Inflammatory macrophage treated with lipopolysaccharide for 4 hours (primary cell): ENCODE data around the gene ANK3.

Experiments used
- DNase-seq: peaks from one replicate; pipeline ENCODE4 v3.0.0-alpha.2; 2020

Gene ANK3

DNA sequence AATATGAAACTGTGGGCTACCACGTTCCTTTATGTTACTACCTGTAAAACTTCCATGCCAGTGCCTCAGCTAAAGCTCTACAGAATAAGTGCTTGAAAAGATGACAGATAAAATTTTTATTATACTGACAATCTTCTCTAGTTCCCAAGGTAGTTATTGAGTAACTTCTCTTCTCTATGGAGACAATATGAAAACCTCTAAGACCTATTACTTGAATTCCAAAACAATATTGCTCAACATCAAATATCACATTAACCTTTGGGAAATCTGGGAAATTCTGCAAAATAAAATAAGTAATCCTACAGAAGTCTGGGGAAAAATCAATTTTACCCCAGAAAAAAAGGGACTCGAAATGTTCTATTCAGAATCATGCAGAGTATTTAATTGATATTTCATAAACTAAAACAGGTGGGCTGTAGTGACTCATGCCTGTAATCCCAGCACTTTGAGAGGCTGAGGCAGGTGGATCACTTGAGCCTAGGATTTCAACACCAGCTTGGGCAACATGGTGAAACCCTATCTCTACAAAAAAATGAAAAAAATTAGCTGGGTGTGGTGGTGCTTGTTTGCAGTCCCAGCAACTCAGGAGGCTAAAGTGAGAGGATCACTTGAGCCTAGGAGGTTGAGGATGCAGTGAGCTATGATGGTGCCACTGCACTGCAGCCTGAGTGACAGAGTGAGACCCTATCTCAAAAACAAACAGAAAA lies 23.8 kb upstream of the ANK3 start:
- DNase-seq = no peak

DNA sequence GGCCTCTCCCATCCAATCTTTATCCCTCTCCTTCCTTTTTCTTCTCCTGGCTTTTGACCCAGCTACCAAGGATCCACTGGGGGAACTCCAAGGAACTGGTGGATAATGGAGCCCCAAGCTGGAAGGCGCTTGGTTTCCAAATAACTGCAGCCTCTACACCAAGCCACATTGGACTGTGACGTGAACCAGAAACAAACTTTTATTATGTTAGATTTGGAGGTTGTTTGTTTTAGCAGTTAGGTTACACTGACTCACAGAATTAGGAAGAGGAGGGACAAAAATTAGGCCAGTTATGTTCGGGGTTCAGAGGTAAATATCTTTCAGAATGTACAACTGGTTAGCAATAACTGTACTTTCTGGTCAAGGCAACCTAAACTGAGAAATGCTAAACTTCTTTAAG lies 21.3 kb upstream of the ANK3 start:
- DNase-seq = no peak

DNA sequence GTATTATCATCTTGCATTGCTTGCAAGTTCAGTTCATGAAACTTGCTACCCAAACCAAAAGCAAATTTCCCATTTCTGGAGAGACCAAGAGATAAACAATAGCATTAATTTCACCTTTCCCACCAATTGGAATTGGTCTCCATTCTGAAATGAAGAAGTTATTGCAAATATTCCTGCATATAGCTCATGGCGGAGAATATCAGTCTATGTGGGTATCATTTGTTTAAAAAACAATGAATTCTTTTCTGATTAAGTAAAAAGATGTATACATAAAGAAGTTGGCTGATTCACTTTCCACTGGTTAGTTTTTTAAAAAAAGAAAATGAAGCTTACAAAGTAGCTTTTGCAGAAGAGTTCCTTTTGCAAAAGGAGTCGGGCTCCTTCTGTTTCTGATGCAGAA lies 19.5 kb upstream of the ANK3 start:
- DNase-seq = no peak

DNA sequence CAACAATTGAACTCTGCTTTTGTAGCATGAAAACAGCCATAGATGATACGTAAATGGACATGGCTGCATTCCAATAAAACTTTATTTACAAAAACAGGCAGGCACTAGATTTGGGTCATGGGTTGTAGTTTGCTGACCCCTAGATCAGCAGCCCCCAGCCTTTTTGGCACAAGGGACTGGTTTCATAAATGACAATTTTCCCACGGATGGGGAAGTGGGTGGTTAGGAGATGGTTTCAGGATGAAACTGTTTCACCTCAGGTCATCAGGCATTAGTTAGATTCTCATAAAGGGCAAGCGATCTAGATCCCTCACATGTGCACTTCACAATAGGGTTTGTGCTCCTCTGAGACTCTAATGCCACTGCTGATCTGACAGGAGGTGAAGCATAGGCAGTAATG lies 16.5 kb upstream of the ANK3 start:
- DNase-seq = no peak

DNA sequence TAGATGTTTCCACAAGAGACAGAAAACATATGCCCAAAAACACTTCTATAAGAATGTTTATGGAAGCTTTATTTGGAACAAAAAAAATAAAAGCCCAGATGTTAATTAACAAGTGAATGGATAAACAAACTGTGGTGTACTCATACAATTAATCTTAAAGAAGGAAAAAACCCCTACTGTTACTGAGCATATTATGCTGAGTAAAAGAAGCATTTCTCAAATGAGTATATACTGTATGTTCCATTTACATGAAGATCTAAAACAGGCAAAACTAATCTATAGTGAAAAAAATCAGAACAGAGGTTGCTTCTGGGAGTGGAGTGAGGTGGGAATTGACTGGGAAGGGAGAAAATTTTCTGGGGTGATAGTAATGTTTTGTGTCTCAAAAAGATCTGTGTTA lies 15.5 kb upstream of the ANK3 start:
- DNase-seq = no peak

DNA sequence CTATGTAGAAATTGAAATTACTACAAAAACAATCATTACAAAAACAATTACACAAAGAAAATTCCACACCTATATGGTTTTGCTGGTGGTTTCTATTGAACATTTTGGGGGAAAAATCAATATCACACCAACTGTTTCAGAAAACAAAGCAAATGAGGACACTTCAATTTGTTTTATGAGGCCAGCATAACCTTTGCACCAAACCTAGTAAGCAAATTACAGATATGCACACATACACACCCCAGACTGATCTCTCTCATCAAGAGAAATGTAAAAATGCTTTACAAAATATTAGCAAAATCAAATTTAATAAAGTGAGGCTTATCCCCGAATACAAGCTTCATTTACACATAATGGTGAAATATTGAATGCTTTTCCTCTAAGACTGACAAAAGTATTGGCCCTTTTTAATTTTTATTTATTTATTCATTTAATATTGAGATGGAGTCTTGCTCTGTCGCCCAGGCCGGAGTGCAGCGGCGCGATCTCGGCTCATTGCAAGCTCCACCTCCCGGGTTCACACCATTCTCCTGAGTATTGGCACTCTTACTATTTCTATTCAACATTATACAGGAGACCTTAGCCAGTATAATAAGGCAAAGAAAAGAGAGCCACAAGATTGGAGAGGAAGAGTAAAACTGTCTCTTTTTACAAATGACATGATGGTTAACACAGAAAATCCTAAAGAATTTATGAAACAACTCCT lies 13.6 kb upstream of the ANK3 start:
- DNase-seq = no peak

DNA sequence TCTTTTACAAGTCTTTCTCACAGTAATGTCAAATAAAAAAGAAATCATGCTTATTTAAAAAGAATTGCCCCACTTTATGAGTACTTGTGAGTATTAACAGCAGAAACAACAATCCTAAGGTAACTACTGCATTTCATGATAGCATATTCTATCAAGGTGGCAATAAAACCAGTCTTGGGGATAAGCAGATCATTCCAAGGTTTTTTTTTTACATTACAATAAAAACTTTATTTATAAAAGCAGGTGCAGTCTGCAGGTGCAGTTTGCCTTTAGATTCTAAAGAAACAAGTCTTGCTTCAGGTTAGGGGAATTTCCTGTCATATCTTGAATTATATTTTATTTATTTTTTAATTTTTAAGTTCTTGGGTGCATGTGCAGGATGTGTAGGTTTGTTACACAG lies 10.7 kb upstream of the ANK3 start:
- DNase-seq = no peak

DNA sequence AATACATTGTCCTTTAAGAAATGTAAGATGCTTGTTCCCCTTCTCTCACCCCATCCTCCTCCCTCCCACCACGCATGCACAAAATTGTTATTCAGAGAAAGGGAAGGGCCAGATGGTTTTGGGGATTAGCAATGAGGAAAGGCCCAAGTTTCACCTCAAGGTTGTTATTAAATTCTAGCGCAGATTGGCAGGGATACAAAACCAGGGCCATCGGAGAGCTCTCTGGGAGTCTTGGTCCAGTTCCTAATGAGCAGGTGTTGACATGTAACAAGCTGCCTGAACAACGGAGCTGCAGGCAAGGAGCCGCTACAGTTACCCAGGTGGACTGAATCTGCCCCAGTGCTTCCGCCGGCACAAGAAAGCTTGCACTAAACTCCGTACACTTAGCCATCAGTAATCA lies 9.7 kb upstream of the ANK3 start:
- no peak for DNase-seq

DNA sequence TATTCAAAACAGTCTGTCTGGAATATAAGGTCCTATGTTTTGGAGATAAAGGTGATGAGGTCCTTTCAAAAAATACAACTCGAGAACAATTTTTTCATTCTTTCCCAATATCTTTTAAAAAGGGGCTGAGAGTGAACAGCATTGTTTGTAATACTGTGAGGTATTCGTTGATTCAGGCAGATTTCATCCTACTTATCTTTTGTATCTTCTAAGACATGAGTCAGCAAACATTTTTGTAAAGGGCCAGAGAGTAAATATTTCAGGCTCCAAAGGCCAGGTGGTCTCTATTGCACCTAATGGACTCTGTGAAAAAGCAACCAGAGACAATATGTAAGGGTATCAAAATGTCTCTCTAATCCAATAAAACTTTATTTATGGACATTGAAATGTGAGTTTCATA lies 8.1 kb upstream of the ANK3 start:
- no peak for DNase-seq

DNA sequence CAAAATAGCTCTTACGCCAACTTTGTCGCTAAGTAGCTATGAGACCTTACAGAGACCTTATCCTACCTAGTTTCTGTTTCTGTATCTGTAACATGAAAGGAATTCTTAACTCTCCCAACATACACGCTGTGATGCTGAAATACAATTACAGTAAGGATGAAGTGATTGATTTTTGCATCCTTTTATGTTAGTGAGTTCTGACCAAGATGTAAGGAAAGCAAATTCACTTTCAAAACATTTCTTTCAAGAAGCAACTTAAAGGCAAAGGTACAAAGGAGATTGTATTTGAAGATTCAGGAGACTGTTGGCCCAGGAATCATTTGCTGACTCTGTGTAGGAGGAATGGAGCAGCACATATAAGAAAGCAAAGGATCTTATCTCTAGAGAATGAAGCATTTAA lies 7.1 kb upstream of the ANK3 start:
- DNase-seq = no peak

DNA sequence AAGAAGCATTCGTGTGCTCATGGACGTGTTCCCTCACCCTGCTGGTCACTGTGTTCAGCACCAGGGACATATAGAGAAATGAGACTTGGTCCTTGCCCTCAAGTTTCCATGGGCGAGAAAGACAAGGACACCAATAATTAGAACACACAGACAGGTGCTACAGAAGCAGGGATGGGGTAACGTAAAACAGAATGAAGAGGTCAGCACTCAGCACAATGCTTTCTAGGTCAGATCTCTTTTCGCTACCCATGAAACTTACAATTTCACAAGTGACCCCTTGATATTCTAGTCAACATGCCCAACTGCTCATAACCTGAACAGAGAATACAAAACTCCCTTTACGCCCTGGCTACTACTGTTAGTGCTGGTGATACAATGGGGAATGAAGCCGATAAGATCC lies 6.0 kb upstream of the ANK3 start:
- DNase-seq = no peak

DNA sequence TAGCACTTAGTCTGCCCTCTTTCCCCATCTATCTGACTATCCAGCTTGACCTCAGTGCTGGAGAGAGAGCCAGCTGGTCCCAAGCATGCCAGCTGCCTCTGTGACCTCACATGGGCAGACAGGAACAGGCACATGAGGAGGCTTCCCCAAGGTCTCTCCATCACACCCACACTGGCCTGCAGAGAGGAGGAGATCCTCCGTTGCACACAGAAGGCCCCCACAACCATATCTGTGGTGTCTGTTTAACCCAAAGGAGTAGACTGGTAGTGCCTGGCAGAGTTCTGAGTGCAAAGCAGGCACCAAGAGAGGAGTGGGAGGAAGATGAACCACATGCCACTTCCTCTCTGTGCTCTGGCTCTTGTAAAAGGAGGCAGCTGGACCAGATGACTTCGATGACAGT lies 4.8 kb upstream of the ANK3 start:
- no peak for DNase-seq

DNA sequence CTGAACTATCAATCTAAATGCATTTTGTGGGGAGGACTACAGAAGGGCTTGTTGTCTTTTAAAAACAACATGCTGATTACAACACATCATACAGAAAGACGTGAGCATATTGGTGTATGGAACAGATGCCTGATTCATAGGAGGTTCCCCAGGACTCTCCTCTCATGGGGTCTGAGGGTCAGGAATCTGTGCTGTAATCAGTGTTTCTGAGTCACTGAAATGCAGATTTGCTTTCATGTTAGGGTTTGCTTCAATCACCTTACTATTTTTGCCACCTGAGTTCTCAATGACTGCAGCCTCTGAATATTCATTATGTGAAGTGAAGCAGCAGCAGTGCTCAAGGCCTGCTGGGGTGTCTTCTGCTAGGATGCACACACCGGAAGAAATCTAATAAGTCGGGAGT lies 550 bp upstream of the ANK3 start:
- DNase-seq = no peak

DNA sequence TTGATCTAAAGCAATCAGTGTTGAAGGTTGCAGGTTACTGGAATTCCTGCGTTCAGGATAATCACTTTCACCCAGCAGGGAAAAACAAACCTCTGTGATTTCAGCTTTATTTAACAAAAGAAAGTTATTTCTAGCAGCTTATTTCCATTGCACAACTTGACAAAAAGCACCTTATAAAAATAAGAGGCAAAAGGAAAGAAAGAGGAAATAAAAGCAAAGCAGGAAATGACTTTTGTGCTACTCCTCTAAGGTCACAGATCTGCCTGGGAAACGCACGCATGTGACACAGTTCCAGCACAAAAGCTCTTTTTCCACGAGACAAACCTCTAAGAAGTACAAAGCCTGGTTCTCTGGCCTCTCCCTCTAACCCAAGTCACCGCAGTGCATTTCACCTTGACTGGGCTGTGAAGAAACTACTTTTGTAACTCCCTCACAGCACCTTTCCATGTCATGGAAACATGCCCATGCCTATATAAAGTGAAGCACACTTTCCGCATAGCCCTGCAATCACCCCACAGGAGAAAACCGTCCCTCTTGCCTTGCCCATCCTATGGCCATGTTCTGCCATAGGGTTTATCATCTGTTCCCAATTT lies 870 bp downstream of the ANK3 start:
- peak; percentile 31 for DNase-seq

DNA sequence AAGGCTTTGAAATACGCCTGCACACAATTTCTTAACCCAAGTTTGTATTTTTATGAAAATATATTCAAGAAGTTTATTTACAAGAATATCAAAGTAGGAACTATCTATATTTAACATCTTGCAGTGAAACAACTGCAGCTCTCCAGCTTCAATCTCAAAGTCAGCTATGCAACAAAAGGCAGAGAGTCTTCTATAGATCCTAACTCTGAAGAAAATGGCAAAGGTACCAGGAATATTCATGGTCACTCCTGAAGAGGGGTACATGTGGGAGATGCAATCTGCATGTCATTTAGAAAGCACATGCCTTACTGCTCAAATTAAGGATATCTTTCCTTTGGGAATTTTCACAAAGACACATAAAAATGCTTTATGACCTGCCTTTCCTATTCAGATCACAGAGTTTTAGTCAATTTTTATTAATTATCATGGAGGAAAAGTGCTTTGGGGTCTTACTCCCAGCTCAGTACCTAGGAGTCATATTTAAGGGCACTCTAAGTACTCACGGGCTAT lies 1.5 kb downstream of the ANK3 start:
- DNase-seq = no peak

DNA sequence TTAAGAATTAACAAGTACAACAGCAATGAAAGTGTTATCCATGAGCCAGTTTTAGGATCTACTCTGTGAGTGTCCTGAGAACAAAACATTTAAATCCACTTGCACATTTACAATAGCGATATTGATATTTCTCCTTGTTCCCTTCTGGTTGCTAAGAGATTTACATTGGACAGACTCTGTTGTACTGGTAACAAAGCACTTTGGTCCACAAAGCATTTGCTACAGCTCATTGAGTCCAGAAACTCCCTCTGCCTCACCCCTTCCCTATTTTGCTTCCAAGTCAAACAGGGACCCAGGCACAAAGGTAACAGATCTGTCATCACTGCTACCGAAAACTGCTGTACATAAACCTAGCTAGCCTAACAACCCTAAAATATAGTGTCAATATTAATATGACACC lies 2.1 kb downstream of the ANK3 start:
- DNase-seq = no peak

DNA sequence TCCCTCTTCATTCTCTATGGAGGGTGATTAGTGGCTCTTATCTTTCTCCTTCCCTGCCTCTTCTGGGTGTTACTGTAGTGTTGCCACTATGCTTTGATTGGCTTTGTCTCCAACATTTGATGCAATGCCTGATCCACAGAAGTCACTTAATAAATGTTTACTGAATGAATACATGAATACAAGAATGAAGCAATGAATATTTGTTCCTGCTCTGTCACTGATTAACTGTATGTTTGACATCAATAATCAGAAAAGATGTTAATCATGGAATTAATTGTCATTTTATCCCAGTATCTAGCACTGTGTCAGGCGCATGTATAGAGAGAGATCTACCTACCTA lies 4.3 kb downstream of the ANK3 start:
- no peak for DNase-seq

DNA sequence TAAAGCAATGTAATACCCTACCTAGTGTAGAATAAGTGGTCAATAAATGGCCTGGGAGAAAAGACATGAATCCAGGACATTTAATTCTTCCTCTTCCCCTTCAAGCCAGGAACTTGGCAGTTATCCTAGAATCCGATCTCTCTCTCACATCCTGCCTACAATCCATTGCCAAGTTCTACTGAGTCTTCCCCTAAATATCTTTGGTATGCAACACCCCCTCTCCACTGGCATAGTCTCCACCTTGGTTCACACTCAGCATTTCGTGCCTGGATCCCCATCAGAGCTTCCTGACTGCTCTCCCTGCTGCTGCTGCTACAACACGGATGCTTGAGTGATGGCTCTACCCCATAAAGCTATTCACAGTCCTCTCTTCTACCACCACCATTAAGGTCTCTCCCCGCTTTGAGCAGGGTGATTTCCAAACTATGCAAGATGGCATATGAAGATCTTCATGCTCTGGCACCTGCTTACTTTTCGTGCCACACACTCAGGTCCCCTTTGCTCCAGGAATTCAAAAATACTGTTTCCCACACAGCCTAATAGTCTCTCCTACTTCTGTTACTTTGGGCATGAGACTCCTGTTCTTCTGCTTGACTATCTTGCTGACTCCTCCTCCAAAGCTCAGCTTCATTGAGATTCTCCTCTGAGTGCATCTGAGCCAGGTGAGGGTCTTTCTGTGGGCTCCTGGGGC lies 4.8 kb downstream of the ANK3 start:
- no peak for DNase-seq

DNA sequence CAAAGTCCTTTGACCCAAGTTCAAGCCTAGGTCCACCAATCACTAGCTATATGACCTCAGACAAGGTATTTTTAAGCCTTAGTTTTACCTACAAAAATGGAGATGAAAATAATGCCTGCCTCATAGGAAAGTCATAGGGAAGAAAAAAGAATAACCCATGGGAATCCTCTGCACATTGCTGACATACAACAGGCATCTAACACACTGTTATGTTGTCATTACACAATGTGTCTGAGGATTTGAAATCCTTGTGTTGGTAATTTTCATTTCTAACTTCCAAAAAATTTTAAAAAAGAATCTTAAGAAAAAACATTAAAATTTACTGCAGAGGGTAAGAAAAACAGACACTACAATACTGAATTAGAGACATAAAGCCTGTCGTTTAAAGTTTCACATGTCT lies 5.7 kb downstream of the ANK3 start:
- no peak for DNase-seq

DNA sequence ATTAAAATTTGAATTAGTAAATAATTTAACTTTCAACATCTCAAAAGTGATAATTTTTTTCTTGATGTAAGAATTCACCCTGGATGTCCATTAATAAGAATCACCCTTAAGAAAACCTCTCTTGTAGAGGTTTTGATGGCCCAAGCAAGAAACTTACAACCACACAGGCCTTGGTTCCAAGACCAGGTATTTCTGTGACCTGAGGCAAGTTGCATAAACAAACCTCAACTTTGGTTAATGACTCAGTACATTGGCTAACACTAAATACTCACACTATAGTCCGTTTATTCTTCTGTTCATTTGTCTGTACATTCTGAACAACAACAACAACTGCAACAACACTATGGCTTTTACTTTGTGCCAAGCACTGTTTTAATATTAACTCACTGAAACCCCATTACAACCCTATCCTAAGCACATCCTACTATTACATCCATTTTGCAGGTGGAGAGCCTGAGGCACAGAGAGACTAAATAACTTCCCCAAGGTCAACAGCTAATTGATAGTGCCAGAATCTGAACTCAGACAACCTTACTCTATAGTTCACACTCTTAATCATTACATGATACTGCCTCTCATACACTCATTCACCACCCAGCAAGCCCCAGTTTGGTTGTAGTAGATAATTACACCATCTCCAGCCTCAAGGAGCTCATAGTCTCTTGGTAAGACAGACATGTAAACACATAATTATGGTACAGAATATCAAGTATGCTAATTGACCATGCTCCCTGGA lies 6.6 kb downstream of the ANK3 start:
- DNase-seq = no peak

DNA sequence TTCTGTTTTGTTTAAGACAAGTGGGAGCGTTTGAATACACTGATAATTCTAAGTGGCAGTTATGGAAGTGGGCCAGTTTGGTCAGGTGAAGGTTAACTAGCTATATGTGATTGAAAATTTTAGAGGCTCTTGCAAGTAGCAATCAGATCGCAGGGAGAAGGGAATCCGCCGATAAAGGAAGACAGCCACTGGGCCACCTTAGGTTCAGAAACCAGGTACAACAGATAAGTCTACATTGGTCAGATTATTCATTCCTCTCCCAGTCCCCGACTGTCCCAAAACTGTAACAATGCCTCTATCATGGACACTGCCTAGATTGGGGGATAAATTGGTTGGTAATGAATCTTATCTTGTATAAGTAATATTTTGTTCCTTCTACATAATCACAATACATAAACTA lies 8.9 kb downstream of the ANK3 start:
- no peak for DNase-seq

DNA sequence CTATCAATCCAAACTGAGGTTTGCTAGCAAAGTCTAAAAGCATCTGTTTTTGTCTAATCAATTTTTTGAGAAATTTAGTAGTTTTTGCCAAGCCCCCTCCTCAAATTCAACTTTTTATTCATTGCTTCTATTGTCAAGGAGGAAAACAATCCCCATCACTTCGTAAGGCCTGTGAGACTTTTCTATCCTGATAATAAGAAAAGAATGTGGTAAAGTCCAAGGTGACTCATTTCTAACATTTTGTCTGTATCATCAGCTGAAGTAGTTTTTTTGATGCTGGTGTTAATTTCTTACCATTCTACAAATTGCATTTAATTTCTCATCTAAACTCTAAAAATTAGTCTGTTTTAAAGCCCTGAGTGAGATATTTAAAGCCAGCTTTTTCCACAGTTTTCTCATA lies 11.7 kb downstream of the ANK3 start:
- no peak for DNase-seq

DNA sequence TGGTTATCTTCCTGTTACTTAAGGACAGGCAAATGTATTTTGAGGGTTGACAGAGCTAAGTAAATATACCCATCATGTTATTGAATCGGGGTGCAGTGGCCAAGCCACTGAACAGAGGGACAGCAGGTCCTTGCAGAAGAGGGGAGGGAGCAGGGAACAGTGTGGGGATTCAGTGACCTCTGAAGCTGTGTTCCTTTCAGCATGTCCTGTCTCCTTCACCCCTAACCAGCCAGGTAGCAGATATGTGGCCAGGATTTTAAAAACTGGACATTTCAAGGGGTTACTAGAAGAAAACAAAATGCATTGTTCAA lies 12.7 kb downstream of the ANK3 start:
- no peak for DNase-seq
